Retinal pigment epithelial cell (primary cell): ENCODE data around the gene PGS1.

ENCODE experiments used
- DNase-seq: peaks from one replicate; pipeline ENCODE4 v3.0.0-alpha.2; 2010; ENCODE audit warnings: low read depth
- H3K4me3 ChIP-seq: 2 replicates; pipeline ENCODE4 v1.5.1; 2011; ENCODE audit warnings: mild to moderate bottlenecking, low read length, control low read depth, moderate library complexity
- CTCF ChIP-seq: conservative IDR thresholded peaks from 2 replicates; pipeline ENCODE4 v1.5.1; 2011; ENCODE audit warnings: low read depth, low read length, control low read depth, inconsistent platforms

The PGS1 gene

GRCh38 chr17:78356101-78356713, 22.2 kb upstream of the PGS1 start:
- TF ChIP-seq CTCF = no peak
- peak; percentile 71 for DNase-seq
- H3K4me3 ChIP-seq = peak overlapping the region; percentile 14

GRCh38 chr17:78357177-78357586, 21.3 kb upstream of the PGS1 start:
- no peak for TF ChIP-seq CTCF
- no peak for DNase-seq
- peak overlapping the region; percentile 86 for H3K4me3 ChIP-seq

- H3K4me3 ChIP-seq = peak overlapping the region; percentile 86
- TF ChIP-seq CTCF = no peak
- no peak for DNase-seq
These were observed 20.5 kb upstream of the PGS1 start for GRCh38 chr17:78357672-78358537.

GRCh38 chr17:78358538-78359320, 19.7 kb upstream of the PGS1 start:
- no peak for DNase-seq
- peak overlapping the region; percentile 86 for H3K4me3 ChIP-seq
- TF ChIP-seq CTCF = no peak

GRCh38 chr17:78359321-78359996, 19.0 kb upstream of the PGS1 start:
- DNase-seq = no peak
- H3K4me3 ChIP-seq = peak overlapping the region; percentile 86
- no peak for TF ChIP-seq CTCF

- no peak for DNase-seq
- peak within 1 kb of the TSS; percentile 86 for H3K4me3 ChIP-seq
- TF ChIP-seq CTCF = no peak
These were observed 18.5 kb upstream of the PGS1 start, which contains the start of gene SOCS3 for GRCh38 chr17:78359997-78360370. Gene SOCS3, minus strand, starts transcription at chr17:78360077. Its CDS starts 982 bp downstream, at chr17:78359095.
